Liver (tissue), 9 donors: ENCODE results near the gene GRAP. TPM values are rescaled to one million over a fixed set of nuclear protein-coding genes. Genes with fewer than 3 reads are reported as not detected.
A peak's percentile ranks its signal among the peaks of the same experiment; 100 is the strongest.

ENCODE experiments used
- DNase-seq: peaks from one replicate; pipeline ENCODE4 v3.0.0-alpha.2; 2017; ENCODE audit warnings: low spot score
- H3K27ac ChIP-seq, 2 donors: one replicate each; pipeline ENCODE4 v1.7.0; 2013; ENCODE audit warnings: inconsistent platforms in 2 of 2, low read length in 2 of 2, control low read depth in 1 of 2, low read depth in 1 of 2, mild to moderate bottlenecking in 1 of 2
- H3K27me3 ChIP-seq, 4 donors: one replicate each; pipeline versions ENCODE4 v1.6.1 to v1.7.0; 2013; ENCODE audit warnings: low read length in 3 of 4, inconsistent platforms in 1 of 4, mild to moderate bottlenecking in 1 of 4, moderate library complexity in 1 of 4; ENCODE audit not compliant: control insufficient read depth in 4 of 4, insufficient read depth in 4 of 4
- H3K36me3 ChIP-seq, 4 donors: one replicate each; pipeline versions ENCODE4 v1.6.1 to v1.7.0; 2013; ENCODE audit warnings: low read length in 3 of 4, mild to moderate bottlenecking in 3 of 4, low read depth in 1 of 4, moderate library complexity in 1 of 4; ENCODE audit not compliant: control insufficient read depth in 4 of 4, insufficient read depth in 3 of 4
- H3K4me1 ChIP-seq, 4 donors: one replicate each; pipeline versions ENCODE4 v1.6.1 to v1.7.0; 2013; ENCODE audit warnings: low read length in 3 of 4, mild to moderate bottlenecking in 3 of 4, moderate library complexity in 1 of 4; ENCODE audit not compliant: control insufficient read depth in 4 of 4, insufficient read depth in 4 of 4
- H3K4me3 ChIP-seq, 3 donors: one replicate each; pipeline versions ENCODE4 v1.6.1 to v1.7.0; 2013; ENCODE audit warnings: low read length in 3 of 3, control low read depth in 1 of 3, low read depth in 1 of 3, mild to moderate bottlenecking in 1 of 3
- H3K9ac ChIP-seq, 2 donors: one replicate each; pipeline ENCODE4 v1.7.0; 2013; ENCODE audit warnings: low read length in 2 of 2, mild to moderate bottlenecking in 2 of 2, moderate library complexity in 2 of 2, control low read depth in 1 of 2, low read depth in 1 of 2
- H3K9me3 ChIP-seq, 4 donors: one replicate each; pipeline versions ENCODE4 v1.6.1 to v1.7.0; 2013; ENCODE audit warnings: low read length in 3 of 4; ENCODE audit not compliant: control insufficient read depth in 4 of 4
- ATF3 ChIP-seq: IDR thresholded peaks from 2 replicates; pipeline ENCODE4 v1.6.1; 2016; ENCODE audit warnings: antibody characterized with exemption
- CTCF ChIP-seq: fragments of 150-350 bp; IDR thresholded peaks from 2 replicates; pipeline ENCODE4 v1.5.1; 2017; ENCODE audit warnings: improper control_type of control experiment, low read depth, low read length; ENCODE audit not compliant: missing input control
- EGR1 ChIP-seq, 2 donors: IDR thresholded peaks; 2 replicates each; pipeline ENCODE4 v1.6.1; 2016 to 2018; ENCODE audit warnings: antibody characterized with exemption in 2 of 2, low read depth in 2 of 2
- FOXA1 ChIP-seq: IDR thresholded peaks from 2 replicates; pipeline ENCODE4 v1.6.1; 2016; ENCODE audit warnings: antibody characterized with exemption
- FOXA2 ChIP-seq: IDR thresholded peaks from 2 replicates; pipeline ENCODE4 v1.6.1; 2016; ENCODE audit warnings: antibody characterized with exemption
- GABPA ChIP-seq, 2 donors: IDR thresholded peaks in 1 of 2; conservative IDR thresholded peaks in 1 of 2; 2 replicates each; pipeline ENCODE4 v1.6.1; 2016; ENCODE audit warnings: antibody characterized with exemption in 2 of 2, mild to moderate bottlenecking in 1 of 2, moderate library complexity in 1 of 2
- HNF4A ChIP-seq, 2 donors: conservative IDR thresholded peaks; 2 replicates each; pipeline ENCODE4 v1.6.1; 2016; ENCODE audit warnings: antibody characterized with exemption in 2 of 2, mild to moderate bottlenecking in 2 of 2
- HNF4G ChIP-seq: IDR thresholded peaks from 2 replicates; pipeline ENCODE4 v1.6.1; 2016; ENCODE audit warnings: antibody characterized with exemption
- JUND ChIP-seq, 2 donors: IDR thresholded peaks; 2 replicates each; pipeline ENCODE4 v1.6.1; 2016; ENCODE audit warnings: antibody characterized with exemption in 2 of 2
- MAX ChIP-seq: IDR thresholded peaks from 2 replicates; pipeline ENCODE4 v1.6.1; 2016; ENCODE audit warnings: antibody characterized with exemption
- NR2F2 ChIP-seq: IDR thresholded peaks from 2 replicates; pipeline ENCODE4 v1.6.1; 2016; ENCODE audit warnings: antibody characterized with exemption
- RAD21 ChIP-seq, 2 donors: IDR thresholded peaks; 2 replicates each; pipeline ENCODE4 v1.6.1; 2016; ENCODE audit warnings: antibody characterized with exemption in 2 of 2, mild to moderate bottlenecking in 2 of 2
- REST ChIP-seq: IDR thresholded peaks from 2 replicates; pipeline ENCODE4 v1.6.1; 2016; ENCODE audit warnings: antibody characterized with exemption, mild to moderate bottlenecking
- RXRA ChIP-seq, 2 donors: IDR thresholded peaks; 2 replicates each; pipeline ENCODE4 v1.6.1; 2017 to 2018; ENCODE audit warnings: antibody characterized with exemption in 2 of 2, mild to moderate bottlenecking in 1 of 2
- SP1 ChIP-seq: IDR thresholded peaks from 2 replicates; pipeline ENCODE4 v1.6.1; 2018; ENCODE audit warnings: antibody characterized with exemption, mild to moderate bottlenecking
- TAF1 ChIP-seq: conservative IDR thresholded peaks from 2 replicates; pipeline ENCODE4 v1.6.1; 2016; ENCODE audit warnings: antibody characterized with exemption, mild to moderate bottlenecking
- YY1 ChIP-seq: IDR thresholded peaks from 2 replicates; pipeline ENCODE4 v1.6.1; 2016; ENCODE audit warnings: antibody characterized with exemption, mild to moderate bottlenecking
- ZBTB33 ChIP-seq: IDR thresholded peaks from 2 replicates; pipeline ENCODE4 v1.6.1; 2016; ENCODE audit warnings: antibody characterized with exemption
- WGBS: extraction: QIAGEN DNeasy Blood & Tissue Kit; methylation state at CpG from one replicate; pipeline ENCODE4 v1.1.7; 2013; 5-methylcytosine and 5-hydroxymethylcytosine counted together
- polyA plus RNA-seq, 2 donors: library from polyadenylated mRNA; stranded (reverse) in 1 of 2; unstranded in 1 of 2; fragments of 200-250 nt in 1 of 2; fragments of >200 nt in 1 of 2; fragmentation: Nextera tagmentation in 1 of 2; extraction: Ambion mirVana in 1 of 2; gene quantifications; one replicate each; pipeline versions ENCODE4 v1.2.1 to v1.2.3, GENCODE V29; 2013 to 2015
- total RNA-seq, 2 donors: library from RNA; depleted of rRNA; stranded (reverse); fragments of >200 nt; gene quantifications; one replicate each; pipeline ENCODE4 v1.2.3, GENCODE V29; 2014
- donor health status: healthy.
- donor health status: healthy.
- donor health status: healthy.
- donor health status: healthy.
- donor health status: healthy.

GRAP gene
- total and polyA plus RNA-seq, 4 donors = 1.2 to 6.5 (median 5.2) TPM

GRCh38 chr17:18990331-18990730 lies 56.4 kb downstream of the GRAP start:
- Histone ChIP-seq H3K27ac (peak overlapping the region in 1 of 2 donors; percentile 32), H3K27me3 (no peaks in the 10 kb centered on the region), H3K4me1 (peaks cover 21 to 73% (median 52%) of the 10 kb centered on the region in 4 donors), H3K36me3 (peaks cover 0 to 3% (median 0%) of the 10 kb centered on the region in 4 donors), H3K9me3 (no peaks in the 10 kb centered on the region), H3K4me3 (no peak overlapping the region), H3K9ac (no peak overlapping the region)
- TF ChIP-seq EGR1 (IDR thresholded peaks at IDR 0.05; ENCODE audit: low read depth in 2 of 2) = no peak
- TF ChIP-seq FOXA1 = no peak
- TF ChIP-seq YY1 = no peak
- no peak for TF ChIP-seq RAD21 (IDR thresholded peaks at IDR 0.05)
- TF ChIP-seq HNF4A (conservative IDR thresholded peaks at IDR 0.05) = no peak
- no peak for TF ChIP-seq JUND (IDR thresholded peaks at IDR 0.05)
- no peak for TF ChIP-seq ZBTB33
- TF ChIP-seq MAX = no peak
- TF ChIP-seq HNF4G = no peak
- no peak for TF ChIP-seq CTCF
- no peak for TF ChIP-seq TAF1
- TF ChIP-seq GABPA (IDR thresholded peaks at IDR 0.05 in 1 of 2, conservative IDR thresholded peaks at IDR 0.05 in 1 of 2) = no peak
- no peak for TF ChIP-seq FOXA2
- TF ChIP-seq SP1 = no peak
- TF ChIP-seq RXRA (IDR thresholded peaks at IDR 0.05) = no peak
- no peak for TF ChIP-seq NR2F2
- TF ChIP-seq REST = no peak
- TF ChIP-seq ATF3 = no peak
- 94% methylated on average over 6 of the region's 6 CpGs for WGBS
- no peak for DNase-seq
